K562 (cell line): Measurements from ENCODE around the gene GGNBP2. TPM values are rescaled to one million over a fixed set of nuclear protein-coding genes. Genes with fewer than 3 reads are reported as not detected.
A peak's percentile ranks its signal among the peaks of the same experiment; 100 is the strongest.

Source experiments
- ARID1B ChIP-seq: fragments of 450-650 bp; IDR thresholded peaks from 2 replicates; pipeline ENCODE4 v1.6.1; 2016; ENCODE audit warnings: antibody characterized with exemption, mild to moderate bottlenecking, inconsistent platforms
- ARNT ChIP-seq, 2 experiments: fragments of 450-650 bp; IDR thresholded peaks; 2 replicates each; pipeline ENCODE4 v1.6.1; 2016; ENCODE audit warnings: mild to moderate bottlenecking in 1 of 2
- C11orf30 ChIP-seq: fragments of 450-650 bp; IDR thresholded peaks from 2 replicates; pipeline ENCODE4 v1.6.1; 2016; ENCODE audit warnings: low read depth, mild to moderate bottlenecking
- CBFA2T3 ChIP-seq: fragments of 450-650 bp; IDR thresholded peaks from 2 replicates; pipeline ENCODE4 v1.6.1; 2017
- CTBP1 ChIP-seq: fragments of 450-650 bp; IDR thresholded peaks from 2 replicates; pipeline ENCODE4 v1.6.1; 2016; ENCODE audit warnings: borderline replicate concordance
- DPF2 ChIP-seq: fragments of 450-650 bp; IDR thresholded peaks from 2 replicates; pipeline ENCODE4 v1.6.1; 2016
- EHMT2 ChIP-seq: fragments of 450-650 bp; IDR thresholded peaks from 2 replicates; pipeline ENCODE4 v1.6.1; 2018; ENCODE audit warnings: antibody characterized with exemption
- JUN ChIP-seq, 2 experiments: sonication (generic) in 1 of 2; formaldehyde crosslinking in 1 of 2; IDR thresholded peaks; 2 replicates each; pipeline versions ENCODE4 v1.6.1 to v1.8.0; 2012 to 2022; ENCODE audit warnings: borderline replicate concordance in 2 of 2, mild to moderate bottlenecking in 2 of 2, improper control_type of control experiment in 1 of 2, low read depth in 1 of 2, low read length in 1 of 2, missing genetic modification reagents in 1 of 2
- JUND ChIP-seq, 2 experiments: IDR thresholded peaks; 2 replicates in 1 of 2; 3 replicates in 1 of 2; pipeline ENCODE4 v1.6.1; 2011; ENCODE audit warnings: borderline replicate concordance in 2 of 2, low read depth in 2 of 2, low read length in 2 of 2, improper control_type of control experiment in 1 of 2, missing biosample characterization in 1 of 2, missing genetic modification characterization in 1 of 2, missing genetic modification reagents in 1 of 2
- NCOA6 ChIP-seq: fragments of 450-650 bp; IDR thresholded peaks from 2 replicates; pipeline ENCODE4 v1.6.1; 2017; ENCODE audit warnings: mild to moderate bottlenecking
- NFE2 ChIP-seq: IDR thresholded peaks from 2 replicates; pipeline ENCODE4 v1.6.1; 2014; ENCODE audit warnings: antibody characterized with exemption, low read depth
- NUFIP1 ChIP-seq: fragments of 450-650 bp; IDR thresholded peaks from 2 replicates; pipeline ENCODE4 v1.6.1; 2018; ENCODE audit not compliant: partially characterized antibody
- POLR2AphosphoS5 ChIP-seq: IDR thresholded peaks from 2 replicates; pipeline ENCODE4 v1.6.1; 2011; ENCODE audit warnings: mild to moderate bottlenecking, low read depth, low read length, moderate library complexity; ENCODE audit not compliant: control insufficient read depth, insufficient read depth
- PTTG1 ChIP-seq: fragments of 450-650 bp; IDR thresholded peaks from 2 replicates; pipeline ENCODE4 v1.6.1; 2016; ENCODE audit warnings: low read depth, mild to moderate bottlenecking, missing genetic modification characterization, missing compliant biosample characterization
- SAFB ChIP-seq: fragments of 200-400 bp; formaldehyde crosslinking; IDR thresholded peaks from 2 replicates; pipeline ENCODE4 v1.6.1; 2017; ENCODE audit warnings: low read depth, low read length, borderline replicate concordance
- SIX5 ChIP-seq, 2 experiments: IDR thresholded peaks; 2 replicates each; pipeline ENCODE4 v1.6.1; 2011; ENCODE audit warnings: low read length in 2 of 2, borderline replicate concordance in 1 of 2, low read depth in 1 of 2, mild to moderate bottlenecking in 1 of 2, moderate library complexity in 1 of 2; ENCODE audit not compliant: insufficient read depth in 1 of 2
- SMARCA4 ChIP-seq: fragments of 450-650 bp; IDR thresholded peaks from 2 replicates; pipeline ENCODE4 v1.6.1; 2016
- SMARCE1 ChIP-seq: fragments of 450-650 bp; IDR thresholded peaks from 2 replicates; pipeline ENCODE4 v1.7.1; 2016; ENCODE audit warnings: mild to moderate bottlenecking
- SOX6 ChIP-seq: fragments of 450-650 bp; IDR thresholded peaks from 2 replicates; pipeline ENCODE4 v1.6.1; 2014; ENCODE audit warnings: mild to moderate bottlenecking
- SPI1 ChIP-seq: IDR thresholded peaks from 2 replicates; pipeline ENCODE4 v1.6.1; 2011; ENCODE audit warnings: low read depth, low read length, control low read depth, borderline replicate concordance
- TCF3 ChIP-seq: sonication (generic); formaldehyde crosslinking; IDR thresholded peaks from 2 replicates; pipeline ENCODE4 v1.4.0; 2020; ENCODE audit warnings: mild to moderate bottlenecking, missing genetic modification reagents
- TCF7 ChIP-seq: sonication (generic); IDR thresholded peaks from 2 replicates; pipeline ENCODE4 v1.6.1; 2016; ENCODE audit warnings: antibody characterized with exemption, borderline replicate concordance
- ZEB2 ChIP-seq: fragments of 450-650 bp; IDR thresholded peaks from 2 replicates; pipeline ENCODE4 v1.6.1; 2016
- ZKSCAN8 ChIP-seq: fragments of 200-800 bp; sonication (Bioruptor generic); IDR thresholded peaks from 2 replicates; pipeline ENCODE4 v1.6.1; 2016; ENCODE audit warnings: missing genetic modification characterization, missing compliant biosample characterization
- ZNF134 ChIP-seq: fragments of 250-450 bp; sonication (Bioruptor Pico); conservative IDR thresholded peaks from 2 replicates; pipeline ENCODE4 v1.4.0; 2020
- polyA plus RNA-seq, 8 experiments: library from polyadenylated mRNA; depleted of rRNA in 4 of 8; stranded (reverse) in 5 of 8; unstranded in 3 of 8; fragments of >200 nt; fragmentation: Nextera tagmentation in 2 of 8; fragmentation: Illumina TruSeq in 1 of 8; extraction: Ambion mirVana in 2 of 8; extraction: Trizol in 1 of 8; gene quantifications; 2 replicates each; pipeline versions ENCODE4 v1.2.1 to v1.2.3, GENCODE V29; 2011 to 2014; ENCODE audit warnings: inconsistent platforms in 1 of 8, missing spikeins in 1 of 8
- total RNA-seq, 7 experiments: library from RNA; depleted of rRNA in 6 of 7; stranded (reverse); fragments of >200 nt in 6 of 7; fragmentation: Illumina TruSeq in 2 of 7; extraction: Trizol in 2 of 7; gene quantifications; 2 replicates each; pipeline versions ENCODE4 v1.2.1 to v1.2.3, GENCODE V29; 2011 to 2021; ENCODE audit warnings: low replicate concordance in 1 of 7
- TF ChIP-seq, protein P1 (sequence below), 2 experiments: fragments of 450-650 bp in 1 of 2; sonication (generic) in 1 of 2; formaldehyde crosslinking in 1 of 2; IDR thresholded peaks in 1 of 2; conservative IDR thresholded peaks in 1 of 2; 2 replicates each; pipeline versions ENCODE4 v1.6.1 to v1.8.1; 2016 to 2023; ENCODE audit warnings: mild to moderate bottlenecking in 2 of 2, moderate library complexity in 2 of 2, inconsistent platforms in 1 of 2, missing genetic modification reagents in 1 of 2
- TF ChIP-seq, protein P2 (sequence below): fragments of 200-800 bp; sonication (Bioruptor generic); IDR thresholded peaks from 2 replicates; pipeline ENCODE4 v1.6.1; 2017; ENCODE audit warnings: missing genetic modification characterization, missing compliant biosample characterization
- TF ChIP-seq, protein P3 (sequence below): fragments of 450-650 bp; IDR thresholded peaks from 2 replicates; pipeline ENCODE4 v1.6.1; 2016; ENCODE audit warnings: antibody characterized with exemption

GGNBP2 gene
- total and polyA plus RNA-seq, 9 of the 15 experiments (the other 6 are each of a cell fraction or from before 2014, with no cell fraction given): 35.7 to 96.6 (median 64.1) TPM

DNA sequence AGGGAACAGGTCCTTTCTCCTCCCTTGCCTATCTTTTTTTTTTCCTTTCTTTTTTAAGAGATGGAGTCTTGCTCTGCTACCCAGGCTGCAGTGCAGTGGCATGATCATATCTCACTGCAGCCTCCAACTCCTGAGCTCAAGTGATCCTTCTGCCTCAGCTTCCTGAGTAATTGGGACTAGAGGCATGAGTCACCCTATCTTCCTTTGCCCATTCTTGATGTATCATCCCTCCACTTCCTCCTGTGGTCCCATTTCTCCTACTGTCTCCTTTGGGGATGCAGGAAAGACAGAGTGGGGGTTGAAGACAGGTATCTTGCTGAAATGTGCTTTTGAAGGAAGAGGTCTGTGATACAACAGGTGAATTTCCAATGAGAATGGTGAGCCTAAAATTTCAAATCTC, 15.6 kb upstream of the GGNBP2 start (continued):
- TF ChIP-seq, protein P1, sequence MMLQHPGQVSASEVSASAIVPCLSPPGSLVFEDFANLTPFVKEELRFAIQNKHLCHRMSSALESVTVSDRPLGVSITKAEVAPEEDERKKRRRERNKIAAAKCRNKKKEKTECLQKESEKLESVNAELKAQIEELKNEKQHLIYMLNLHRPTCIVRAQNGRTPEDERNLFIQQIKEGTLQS (IDR thresholded peaks at IDR 0.05): peak; percentile 90
- TF ChIP-seq, protein P1 (CRISPR knock-in tag; conservative IDR thresholded peaks at IDR 0.05): no peak; the same call in 1 of the 2 replicates
- TF ChIP-seq ARNT (IDR thresholded peaks at IDR 0.05) (no peak), TCF7 (no peak), EHMT2 (peak; percentile 51; the same call in 1 of the 2 replicates), ZEB2 (0 out of 2 replicates have a peak, but pooled peaks have one; percentile 58), SAFB (no peak), JUND (IDR thresholded peaks at IDR 0.05; ENCODE audit: borderline replicate concordance, low read depth, low read length) (peak; percentile 92), JUND (tag; IDR thresholded peaks at IDR 0.05; ENCODE audit: borderline replicate concordance, low read depth, low read length) (peak; percentile 90), CBFA2T3 (peak; percentile 47), POLR2AphosphoS5 (0 out of 2 replicates have a peak, but pooled peaks have one; percentile 38), JUN (IDR thresholded peaks at IDR 0.05; ENCODE audit: borderline replicate concordance, low read depth, low read length) (peak; percentile 86), JUN (CRISPR knock-in tag; IDR thresholded peaks at IDR 0.05; ENCODE audit: borderline replicate concordance) (no peak), C11orf30 (peak; percentile 44; the same call in 1 of the 2 replicates), SPI1 (peak; percentile 81; the same call in 1 of the 2 replicates), NFE2 (peak; percentile 34; the same call in 1 of the 2 replicates), DPF2 (peak; percentile 83), TCF3 (CRISPR knock-in tag) (peak; percentile 48; the same call in 1 of the 2 replicates), CTBP1 (peak; percentile 79), SOX6 (no peak), NCOA6 (no peak), SMARCE1 (peak; percentile 86), PTTG1 (tag) (no peak), SIX5 (IDR thresholded peaks at IDR 0.05; ENCODE audit: borderline replicate concordance in 1 of 2, insufficient read depth in 1 of 2, low read depth in 1 of 2, low read length in 2 of 2) (no peak), NUFIP1 (no peak), ARID1B (peak; percentile 81), SMARCA4 (peak; percentile 88), ZNF134 (no peak), ZKSCAN8 (no peak)
- TF ChIP-seq, protein P2, sequence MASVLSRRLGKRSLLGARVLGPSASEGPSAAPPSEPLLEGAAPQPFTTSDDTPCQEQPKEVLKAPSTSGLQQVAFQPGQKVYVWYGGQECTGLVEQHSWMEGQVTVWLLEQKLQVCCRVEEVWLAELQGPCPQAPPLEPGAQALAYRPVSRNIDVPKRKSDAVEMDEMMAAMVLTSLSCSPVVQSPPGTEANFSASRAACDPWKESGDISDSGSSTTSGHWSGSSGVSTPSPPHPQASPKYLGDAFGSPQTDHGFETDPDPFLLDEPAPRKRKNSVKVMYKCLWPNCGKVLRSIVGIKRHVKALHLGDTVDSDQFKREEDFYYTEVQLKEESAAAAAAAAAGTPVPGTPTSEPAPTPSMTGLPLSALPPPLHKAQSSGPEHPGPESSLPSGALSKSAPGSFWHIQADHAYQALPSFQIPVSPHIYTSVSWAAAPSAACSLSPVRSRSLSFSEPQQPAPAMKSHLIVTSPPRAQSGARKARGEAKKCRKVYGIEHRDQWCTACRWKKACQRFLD (CRISPR knock-in tag): 0 out of 2 replicates have a peak, but pooled peaks have one; percentile 24
- TF ChIP-seq, protein P3, sequence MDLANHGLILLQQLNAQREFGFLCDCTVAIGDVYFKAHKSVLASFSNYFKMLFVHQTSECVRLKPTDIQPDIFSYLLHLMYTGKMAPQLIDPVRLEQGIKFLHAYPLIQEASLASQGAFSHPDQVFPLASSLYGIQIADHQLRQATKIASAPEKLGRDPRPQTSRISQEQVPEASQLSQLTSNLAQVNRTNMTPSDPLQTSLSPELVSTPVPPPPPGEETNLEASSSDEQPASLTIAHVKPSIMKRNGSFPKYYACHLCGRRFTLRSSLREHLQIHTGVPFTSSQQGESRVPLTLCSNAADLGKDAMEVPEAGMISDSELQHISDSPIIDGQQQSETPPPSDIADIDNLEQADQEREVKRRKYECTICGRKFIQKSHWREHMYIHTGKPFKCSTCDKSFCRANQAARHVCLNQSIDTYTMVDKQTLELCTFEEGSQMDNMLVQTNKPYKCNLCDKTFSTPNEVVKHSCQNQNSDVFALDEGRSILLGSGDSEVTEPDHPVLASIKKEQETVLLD: peak; percentile 27; the same call in 1 of the 2 replicates
